ENCODE data around the gene ANAPC10. TPM values are rescaled to one million over a fixed set of nuclear protein-coding genes. Genes with fewer than 3 reads are reported as not detected.

Gene ANAPC10
- total RNA-seq, 2 donors from 2014 or later: 22.3 to 31.4 TPM

DNA sequence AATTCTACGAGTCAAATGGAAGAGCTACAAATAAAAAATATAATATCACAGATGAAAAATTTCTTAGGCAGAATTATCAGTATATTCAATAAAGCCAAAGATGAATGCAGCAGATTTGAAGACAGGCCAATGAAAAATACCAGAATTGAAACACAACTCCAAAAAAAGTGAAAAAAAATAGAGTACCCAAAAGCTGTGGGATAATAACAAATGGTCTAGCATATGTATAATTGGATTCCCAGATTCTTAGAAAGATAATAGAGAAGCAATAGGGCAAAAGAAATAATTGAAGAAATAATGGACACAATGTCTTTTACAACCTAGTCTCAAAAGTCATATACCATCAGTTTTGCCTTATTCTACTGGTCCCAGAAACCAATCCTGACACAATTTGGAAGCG is 4.4 kb downstream of the ANAPC10 start:
- no peak for DNase-seq (ENCODE audit: low spot score)
- Histone ChIP-seq H3K36me3 (no peaks in the 10 kb centered on the region), H3K4me3 (no peak overlapping the region), H3K9me3 (no peaks in the 10 kb centered on the region), H3K27ac (no peak overlapping the region), H3K27me3 (replicated peaks; ENCODE audit: insufficient read depth) (no peaks in the 10 kb centered on the region), H3K4me1 (replicated peaks) (peaks cover 4% of the 10 kb centered on the region)
- intact Hi-C loops (cut with DNase I): loop anchor here (10.0 kb wide), 1 partner anchor 641 kb away; no protein-coding TSS in a partner anchor
- no peak for TF ChIP-seq CTCF (IDR thresholded peaks at IDR 0.05)
- TF ChIP-seq POLR2AphosphoS5 (IDR thresholded peaks at IDR 0.05): no peak
- 74% methylated on average over 2 of the region's 2 CpGs for WGBS

GRCh38 chr4:145090380-145090779 is 7.6 kb downstream of the ANAPC10 start:
- 91% methylated on average over 1 of the region's 1 CpG for WGBS
- TF ChIP-seq CTCF (IDR thresholded peaks at IDR 0.05): no peak
- TF ChIP-seq POLR2AphosphoS5 (IDR thresholded peaks at IDR 0.05): no peak
- TF ChIP-seq POLR2A (IDR thresholded peaks at IDR 0.05): no peak
- DNase-seq (ENCODE audit: low spot score): no peak
- Histone ChIP-seq H3K27me3 (replicated peaks; ENCODE audit: insufficient read depth) (no peaks in the 10 kb centered on the region), H3K36me3 (peaks cover 0 to 4% of the 10 kb centered on the region in 2 donors), H3K27ac (no peak overlapping the region), H3K9me3 (no peaks in the 10 kb centered on the region), H3K4me3 (no peak overlapping the region), H3K4me1 (replicated peaks) (no peaks in the 10 kb centered on the region)
- intact Hi-C loops (cut with DNase I): loop anchor here (10.0 kb wide), 1 partner anchor 644 kb away; no protein-coding TSS in a partner anchor

GRCh38 chr4:145083891-145084605 is 13.9 kb downstream of the ANAPC10 start:
- H3K4me1 ChIP-seq (replicated peaks): no peaks in the 10 kb centered on the region
- 97% methylated on average over 1 of the region's 1 CpG for WGBS
- intact Hi-C loops (cut with DNase I): no loop called here
- H3K4me3 ChIP-seq: no peak overlapping the region
- H3K27me3 ChIP-seq (replicated peaks; ENCODE audit: insufficient read depth): no peaks in the 10 kb centered on the region
- peaks cover 0 to 4% of the 10 kb centered on the region in 2 donors for H3K36me3 ChIP-seq
- H3K9me3 ChIP-seq: no peaks in the 10 kb centered on the region
- no peak overlapping the region for H3K27ac ChIP-seq
- no peak for DNase-seq (ENCODE audit: low spot score)
- TF ChIP-seq CTCF (IDR thresholded peaks at IDR 0.05) (no peak), POLR2AphosphoS5 (IDR thresholded peaks at IDR 0.05) (no peak), POLR2A (IDR thresholded peaks at IDR 0.05) (no peak)

DNA sequence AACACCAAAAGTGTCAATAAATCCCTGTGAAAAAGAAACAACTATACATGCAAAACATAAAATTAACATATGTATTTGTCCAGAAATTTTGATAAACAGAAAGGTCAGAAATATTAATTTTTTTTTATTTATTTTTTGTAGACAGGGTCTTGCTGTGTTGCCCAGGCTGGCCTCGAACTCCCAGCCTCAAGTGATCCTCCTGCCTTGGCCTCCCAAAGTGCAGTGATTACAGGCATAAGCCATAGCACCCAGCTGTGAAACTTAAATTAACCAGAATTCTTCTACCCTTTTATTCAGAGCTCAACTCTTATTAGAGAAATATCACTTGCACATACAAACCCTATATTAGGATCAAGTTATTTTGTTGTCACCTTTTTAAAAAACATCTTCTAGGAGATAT is 16.2 kb downstream of the ANAPC10 start:
- WGBS: 97% methylated on average over 1 of the region's 1 CpG
- Histone ChIP-seq H3K4me1 (replicated peaks) (no peaks in the 10 kb centered on the region), H3K4me3 (no peak overlapping the region), H3K27me3 (replicated peaks; ENCODE audit: insufficient read depth) (no peaks in the 10 kb centered on the region), H3K9me3 (no peaks in the 10 kb centered on the region), H3K27ac (no peak overlapping the region), H3K36me3 (no peaks in the 10 kb centered on the region)
- intact Hi-C loops (cut with DNase I): no loop called here
- DNase-seq (ENCODE audit: low spot score): no peak
- TF ChIP-seq CTCF (IDR thresholded peaks at IDR 0.05): no peak

GRCh38 chr4:145076469-145076855 is 21.5 kb downstream of the ANAPC10 start:
- intact Hi-C loops (cut with DNase I): no loop called here
- TF ChIP-seq POLR2AphosphoS5 (IDR thresholded peaks at IDR 0.05) (no peak), POLR2A (IDR thresholded peaks at IDR 0.05) (no peak), CTCF (IDR thresholded peaks at IDR 0.05) (no peak)
- no peak for DNase-seq (ENCODE audit: low spot score)
- Histone ChIP-seq H3K36me3 (no peaks in the 10 kb centered on the region), H3K27me3 (replicated peaks; ENCODE audit: insufficient read depth) (no peaks in the 10 kb centered on the region), H3K27ac (no peak overlapping the region), H3K4me1 (replicated peaks) (no peaks in the 10 kb centered on the region), H3K4me3 (no peak overlapping the region), H3K9me3 (no peaks in the 10 kb centered on the region)
- 87% methylated on average over 2 of the region's 2 CpGs for WGBS
